GM12874 (cell line): ENCODE results near the gene ABCC4.

Experiments used
- TF ChIP-seq, protein P1 (sequence below): IDR thresholded peaks from 2 replicates; pipeline ENCODE4 v1.5.1; 2011; ENCODE audit warnings: low read depth, mild to moderate bottlenecking, control low read depth, low read length, moderate library complexity; ENCODE audit not compliant: insufficient read depth

Gene ABCC4

DNA sequence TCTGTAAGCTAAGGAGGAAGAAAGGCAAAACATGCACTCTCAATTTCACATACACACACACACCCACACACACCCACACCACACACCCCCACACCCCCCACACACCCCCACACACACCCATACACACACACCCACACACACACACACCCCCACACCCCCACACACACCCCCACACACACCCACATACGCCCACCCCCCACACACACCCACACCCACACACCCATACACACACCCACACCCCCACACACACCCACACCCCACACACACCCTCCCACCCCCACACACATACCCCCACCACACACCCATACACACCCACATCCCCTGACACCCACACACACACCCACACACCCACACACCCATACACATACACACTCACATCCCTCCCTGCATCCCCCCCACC lies 276.1 kb downstream of the ABCC4 start:
- TF ChIP-seq, protein P1, sequence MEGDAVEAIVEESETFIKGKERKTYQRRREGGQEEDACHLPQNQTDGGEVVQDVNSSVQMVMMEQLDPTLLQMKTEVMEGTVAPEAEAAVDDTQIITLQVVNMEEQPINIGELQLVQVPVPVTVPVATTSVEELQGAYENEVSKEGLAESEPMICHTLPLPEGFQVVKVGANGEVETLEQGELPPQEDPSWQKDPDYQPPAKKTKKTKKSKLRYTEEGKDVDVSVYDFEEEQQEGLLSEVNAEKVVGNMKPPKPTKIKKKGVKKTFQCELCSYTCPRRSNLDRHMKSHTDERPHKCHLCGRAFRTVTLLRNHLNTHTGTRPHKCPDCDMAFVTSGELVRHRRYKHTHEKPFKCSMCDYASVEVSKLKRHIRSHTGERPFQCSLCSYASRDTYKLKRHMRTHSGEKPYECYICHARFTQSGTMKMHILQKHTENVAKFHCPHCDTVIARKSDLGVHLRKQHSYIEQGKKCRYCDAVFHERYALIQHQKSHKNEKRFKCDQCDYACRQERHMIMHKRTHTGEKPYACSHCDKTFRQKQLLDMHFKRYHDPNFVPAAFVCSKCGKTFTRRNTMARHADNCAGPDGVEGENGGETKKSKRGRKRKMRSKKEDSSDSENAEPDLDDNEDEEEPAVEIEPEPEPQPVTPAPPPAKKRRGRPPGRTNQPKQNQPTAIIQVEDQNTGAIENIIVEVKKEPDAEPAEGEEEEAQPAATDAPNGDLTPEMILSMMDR = no peak

DNA sequence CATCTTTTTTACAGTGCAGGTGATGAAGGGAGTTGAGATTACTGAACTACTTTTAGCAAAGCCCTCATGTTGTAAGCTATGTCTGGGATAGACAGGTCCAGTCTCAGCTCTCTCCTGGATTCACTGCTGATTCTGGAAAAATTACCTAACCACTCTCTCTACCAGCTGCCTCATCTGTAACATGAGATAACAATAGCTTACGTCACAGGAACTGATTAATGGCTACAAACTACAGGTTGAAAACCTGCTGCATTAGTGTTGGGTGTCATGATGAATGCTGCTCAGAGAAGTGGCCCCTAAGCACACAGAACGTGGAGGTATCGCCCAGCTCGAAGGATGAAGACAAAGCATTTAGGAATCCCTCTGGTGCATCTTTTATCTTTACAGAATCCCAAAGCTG lies 277.8 kb downstream of the ABCC4 start:
- TF ChIP-seq, protein P1 = no peak

DNA sequence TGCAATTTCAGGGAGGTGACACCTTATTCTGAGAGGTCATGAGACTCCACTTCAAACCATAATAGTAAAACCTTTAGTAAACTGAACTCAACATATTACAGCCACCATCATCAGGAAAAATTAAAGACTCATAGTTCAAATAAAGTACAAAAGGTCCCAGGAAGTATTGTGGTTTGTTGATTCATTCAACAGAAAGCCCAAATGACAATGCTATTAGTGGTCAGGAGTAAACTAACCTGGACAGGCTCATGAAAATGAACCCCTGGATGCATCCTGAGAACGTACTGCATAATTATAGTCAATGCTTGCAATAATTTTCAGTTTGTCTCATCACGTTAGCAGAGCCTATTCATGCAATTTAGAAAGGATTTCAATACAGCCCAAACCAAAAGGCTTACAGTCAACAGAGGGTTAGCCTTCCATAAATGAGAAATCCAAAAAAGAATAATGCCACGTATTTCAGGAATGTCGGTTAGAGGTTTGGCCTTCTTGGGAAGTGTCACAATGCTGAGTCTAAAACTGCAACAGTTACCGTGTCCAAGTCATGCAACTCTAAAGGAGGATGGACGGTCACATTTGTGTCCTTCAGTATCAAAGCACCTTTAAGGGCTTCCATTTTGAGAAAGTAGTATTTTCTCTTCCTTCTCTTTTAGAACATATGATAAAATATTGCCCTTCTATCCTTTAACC lies 280.8 kb downstream of the ABCC4 start:
- TF ChIP-seq, protein P1 = no peak

DNA sequence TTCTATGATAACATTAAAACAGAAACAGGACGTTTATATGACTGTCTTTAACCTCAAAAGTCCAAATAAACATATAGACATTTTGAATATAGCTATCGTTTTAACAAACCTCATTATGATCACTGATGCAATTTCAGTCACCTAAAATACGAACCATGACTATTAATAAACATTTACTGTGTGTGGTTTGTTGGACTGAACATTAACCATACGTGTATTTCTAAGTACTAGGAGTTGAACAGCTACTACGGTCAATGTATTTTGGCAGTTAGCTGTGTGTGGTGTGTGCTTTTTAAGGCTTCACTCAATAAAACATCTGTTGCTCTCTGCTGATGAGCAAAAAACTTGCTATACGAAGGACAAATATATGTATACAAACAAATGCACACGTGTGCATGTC lies 281.4 kb downstream of the ABCC4 start:
- TF ChIP-seq, protein P1 = no peak

DNA sequence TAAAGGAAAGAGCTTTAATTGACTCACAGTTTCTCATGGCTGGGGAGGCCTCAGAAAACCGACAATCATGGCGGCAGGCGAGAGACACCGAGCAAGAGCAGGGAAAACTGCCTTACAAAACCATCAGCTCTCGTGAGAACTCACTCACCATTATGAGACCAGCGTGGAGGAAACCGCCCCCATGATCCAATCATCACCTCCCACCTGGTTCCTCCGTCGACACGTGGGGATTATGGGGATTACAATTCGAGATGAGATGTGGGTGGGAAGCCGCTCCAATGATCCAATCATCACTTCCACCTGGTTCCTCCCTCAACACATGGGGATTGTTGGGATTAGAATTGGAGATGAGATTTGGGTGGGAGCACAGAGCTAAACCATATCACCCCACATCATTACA lies 293.9 kb downstream of the ABCC4 start:
- TF ChIP-seq, protein P1 = no peak

DNA sequence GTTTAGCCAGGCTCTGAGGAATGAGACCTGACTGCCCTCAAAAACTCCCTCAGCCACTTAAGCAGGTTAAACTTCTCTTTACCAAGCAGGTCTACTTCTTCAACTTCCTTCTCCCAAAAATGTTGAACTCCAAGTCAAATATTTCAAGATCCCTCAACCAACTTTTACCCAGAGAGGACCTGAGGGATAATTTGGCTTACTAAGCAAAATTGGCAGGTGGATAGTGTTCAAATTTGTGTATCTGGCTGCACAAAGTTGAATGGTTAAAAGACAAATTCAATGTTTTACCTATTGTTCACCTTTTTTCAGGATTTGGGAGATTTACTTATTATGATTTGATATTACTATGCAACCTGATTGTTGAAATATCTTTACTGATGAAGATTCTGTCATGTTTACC lies 296.0 kb downstream of the ABCC4 start:
- TF ChIP-seq, protein P1 = no peak

DNA sequence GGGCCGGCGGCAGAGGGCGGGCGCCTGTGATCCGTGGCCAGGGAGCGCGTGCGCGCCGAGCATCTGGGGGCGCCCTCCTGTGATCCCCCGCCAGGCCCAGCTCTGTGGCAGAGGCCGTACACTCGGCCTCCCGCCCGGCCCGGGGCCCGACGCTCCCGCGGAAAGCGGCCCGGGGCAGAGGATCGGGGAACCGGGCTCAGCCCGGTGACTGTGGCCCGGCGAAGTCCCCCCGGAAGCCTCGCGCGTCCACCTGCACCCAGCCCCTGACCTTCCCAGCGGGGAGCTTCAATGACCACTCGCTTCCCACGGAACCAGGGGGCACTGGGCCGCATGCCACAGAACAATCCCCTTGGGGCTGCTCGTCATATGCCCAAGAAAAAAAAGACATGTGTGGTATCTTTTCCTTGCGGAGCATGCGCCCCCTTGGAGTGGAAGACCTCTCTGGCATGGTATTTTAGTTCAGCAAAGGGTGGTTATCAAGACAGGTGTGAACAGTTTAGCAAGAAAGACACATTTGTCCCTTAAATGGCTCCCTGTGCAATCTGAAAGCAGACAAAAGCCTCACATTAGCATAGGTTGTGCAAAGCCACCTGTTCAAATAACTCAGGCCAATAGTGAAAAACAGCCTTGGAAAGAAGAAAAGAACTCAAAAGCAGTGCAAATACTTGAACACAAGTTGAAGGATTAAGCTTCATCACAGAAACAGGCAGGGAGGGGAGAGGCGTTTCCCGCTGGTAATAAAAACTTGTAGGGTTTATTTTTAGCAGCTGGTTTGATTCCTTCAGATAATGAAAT lies 298.0 kb downstream of the ABCC4 start:
- TF ChIP-seq, protein P1 = no peak
